HG03097 (cell line): Measurements from ENCODE around the gene PRTFDC1.
"Not testable (repeated sequence)": the region's sequence is repeated elsewhere in the genome, so short reads cannot be mapped to it uniquely, and the experiment has no call there.

Source experiments
- ATAC-seq: cut with Tn5 transposase; IDR thresholded peaks from one replicate; pipeline ENCODE4 v1.9.1; 2021; ENCODE audit not compliant: unreplicated experiment, low FRiP score

The PRTFDC1 gene

DNA sequence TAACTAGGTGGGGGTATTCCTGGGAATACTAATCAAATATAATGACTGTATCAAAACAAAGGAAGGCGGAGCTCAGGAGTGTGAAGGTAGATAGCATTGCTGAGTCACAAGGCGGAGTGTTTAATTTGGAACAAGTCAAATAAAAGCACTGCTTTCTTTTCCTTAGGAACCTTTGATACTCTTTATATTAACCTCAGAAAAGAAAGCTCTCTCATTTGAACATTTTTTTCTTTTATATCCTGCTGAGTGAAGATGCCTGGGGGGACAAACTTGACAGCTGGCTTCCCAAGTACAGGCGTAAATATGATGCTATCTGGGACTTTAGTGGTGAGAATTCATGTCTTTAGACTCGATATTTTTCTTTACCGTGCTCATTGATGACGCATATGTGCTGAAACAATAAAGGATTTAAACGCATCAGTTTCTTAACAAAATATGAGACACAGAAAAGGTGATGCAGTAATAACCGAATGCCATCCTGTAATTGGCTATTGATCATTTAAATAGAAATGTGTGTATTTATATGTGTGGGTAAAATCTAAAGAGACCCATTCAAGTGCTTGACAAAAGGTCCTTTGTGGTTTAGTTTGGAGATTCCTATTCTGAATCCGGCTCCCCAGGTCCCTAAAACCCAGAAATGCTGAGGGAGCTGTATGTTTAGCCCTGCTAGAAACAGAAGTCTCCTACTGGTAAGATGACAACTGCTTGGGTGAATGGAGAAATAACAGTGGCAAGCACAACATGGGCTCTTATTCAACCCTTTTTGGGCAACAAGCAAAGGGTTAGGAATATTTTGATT is 102.7 kb downstream of the PRTFDC1 start:
- ATAC-seq, result no peak

DNA sequence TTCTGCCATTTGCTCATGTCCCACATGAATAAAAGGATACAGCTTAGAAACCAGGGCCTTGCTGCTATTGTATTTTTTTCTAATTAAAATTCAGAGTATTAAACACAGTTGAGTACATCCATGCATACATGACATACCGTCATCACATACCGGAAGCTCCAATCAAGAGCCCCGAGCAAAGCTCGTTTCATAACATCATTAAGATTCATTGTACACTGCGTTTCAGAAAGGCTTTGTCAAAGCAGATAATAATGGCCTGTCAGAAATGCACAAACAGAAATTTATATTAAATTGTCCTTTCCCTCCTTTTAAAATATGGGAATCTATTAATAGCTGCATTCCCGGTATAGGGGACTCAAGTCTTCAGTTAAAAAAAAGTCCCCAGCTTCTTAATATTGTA is 103.4 kb downstream of the PRTFDC1 start:
- ATAC-seq, result no peak

DNA sequence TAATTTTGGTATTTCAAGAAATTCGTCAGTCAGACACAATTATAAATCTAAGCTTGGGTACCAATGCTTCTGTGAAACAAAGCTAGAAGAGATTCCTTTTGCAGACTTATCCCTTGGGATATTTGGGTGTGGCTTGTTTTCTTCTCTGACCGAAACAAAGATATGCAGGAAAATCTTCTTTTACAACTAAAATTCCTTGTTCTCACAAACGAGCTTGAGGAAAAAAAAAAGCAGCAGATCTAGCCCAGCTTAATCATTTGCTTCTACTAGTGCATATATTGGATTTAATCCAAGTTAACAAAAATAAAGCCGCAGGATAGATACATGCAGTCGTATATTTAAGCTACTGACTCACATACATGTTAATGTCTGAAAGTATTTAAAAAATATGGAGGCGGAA is 104.2 kb downstream of the PRTFDC1 start:
- ATAC-seq, result no peak

DNA sequence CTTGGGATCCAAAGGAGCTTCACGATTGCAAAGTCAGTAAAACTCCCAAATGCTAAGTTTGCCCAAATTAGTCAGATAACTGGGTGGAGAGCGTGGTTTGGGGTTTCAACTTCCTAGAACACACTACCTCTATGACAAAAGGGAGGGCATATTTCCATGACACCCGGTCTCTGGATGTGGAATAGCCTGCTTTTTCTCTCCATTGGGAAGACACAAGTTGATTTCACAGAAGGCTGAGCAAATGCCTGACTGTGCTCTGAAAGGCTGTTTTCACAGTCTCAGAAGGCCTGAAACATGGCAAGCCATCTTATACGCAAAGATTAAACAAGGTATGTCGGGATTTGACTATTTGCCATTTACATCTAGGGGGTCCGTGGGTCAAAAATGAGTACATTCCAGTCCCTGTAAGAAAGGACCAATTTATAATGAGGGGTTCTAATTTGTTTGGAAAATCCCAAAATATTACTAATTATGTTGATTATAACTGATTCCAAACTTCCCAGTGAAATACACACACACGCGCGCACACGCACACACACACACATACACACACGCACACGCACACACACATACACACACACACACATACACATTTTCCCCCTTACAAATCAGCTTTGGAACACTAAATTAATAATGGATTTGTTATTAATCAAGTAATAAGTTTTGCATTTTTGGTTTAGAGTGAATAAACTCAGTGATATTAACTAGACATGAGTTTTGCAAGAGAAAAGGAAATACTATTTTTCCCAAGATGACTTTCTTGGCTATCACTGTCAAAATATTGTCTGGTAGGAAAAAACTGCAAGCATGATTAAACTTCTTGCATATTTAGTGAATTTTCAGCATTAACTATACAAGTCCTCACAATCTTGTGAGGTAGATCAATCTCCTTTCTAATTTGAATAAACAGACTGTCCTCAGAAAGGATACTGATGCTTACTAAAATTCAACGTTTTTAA is 105.0 kb downstream of the PRTFDC1 start:
- ATAC-seq, result no peak

DNA sequence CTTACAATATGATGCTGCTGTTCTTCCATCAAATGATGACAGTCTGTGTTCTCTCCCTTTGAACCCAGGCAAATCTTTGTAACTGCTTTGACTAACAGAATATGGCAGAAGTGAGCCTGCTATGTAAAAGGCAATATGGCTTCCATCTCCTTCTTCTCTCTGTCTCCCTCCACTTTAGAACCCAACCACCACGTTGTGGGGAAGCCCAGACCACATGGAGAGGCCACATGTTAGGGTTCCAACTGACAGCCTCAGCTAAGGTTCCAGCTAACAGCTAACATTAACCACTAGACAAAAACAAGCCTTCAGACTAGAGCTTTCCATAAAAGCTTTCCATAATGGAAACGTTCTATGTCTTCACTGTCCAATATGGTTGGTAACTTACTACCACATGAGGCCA is 107.7 kb downstream of the PRTFDC1 start:
- ATAC-seq, result no peak

DNA sequence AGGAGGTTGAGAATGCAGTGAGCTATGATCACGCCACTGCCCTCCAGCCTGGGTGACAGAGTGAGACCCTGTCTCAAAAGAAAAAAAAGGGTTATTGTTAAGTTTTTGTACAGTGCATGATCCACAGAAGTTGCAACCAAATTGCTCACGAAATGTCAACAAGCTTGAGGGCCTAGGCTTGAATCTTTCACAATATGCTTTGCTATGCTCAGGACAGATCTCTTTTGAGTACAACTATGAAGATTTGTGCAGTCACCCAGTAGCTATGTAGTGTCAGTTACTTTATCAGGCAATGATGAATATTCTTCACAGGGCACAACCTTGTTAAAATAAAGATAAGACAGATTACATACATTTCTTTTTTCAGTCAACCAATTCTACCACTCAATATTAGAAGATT is 109.2 kb downstream of the PRTFDC1 start:
- ATAC-seq, result no peak

DNA sequence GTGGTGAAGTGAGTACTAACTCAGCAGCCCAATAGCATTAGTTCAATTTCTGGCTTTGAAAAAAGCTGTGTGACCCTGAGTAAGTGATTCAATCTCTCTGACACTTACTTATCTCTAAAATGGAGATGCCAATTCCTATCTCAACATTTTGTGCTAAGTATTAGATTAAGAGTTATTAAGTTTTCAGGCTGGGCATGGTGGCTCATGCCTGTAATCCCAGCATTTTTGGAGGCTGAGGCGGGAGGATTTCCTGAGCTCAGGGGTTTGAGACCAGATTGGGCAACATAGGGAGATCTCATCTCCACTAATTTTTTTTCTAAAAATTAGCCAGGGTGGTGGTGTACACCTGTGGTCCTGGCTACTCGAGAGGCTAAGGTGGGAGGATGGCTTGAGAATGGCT is 109.5 kb downstream of the PRTFDC1 start:
- no peak for ATAC-seq

DNA sequence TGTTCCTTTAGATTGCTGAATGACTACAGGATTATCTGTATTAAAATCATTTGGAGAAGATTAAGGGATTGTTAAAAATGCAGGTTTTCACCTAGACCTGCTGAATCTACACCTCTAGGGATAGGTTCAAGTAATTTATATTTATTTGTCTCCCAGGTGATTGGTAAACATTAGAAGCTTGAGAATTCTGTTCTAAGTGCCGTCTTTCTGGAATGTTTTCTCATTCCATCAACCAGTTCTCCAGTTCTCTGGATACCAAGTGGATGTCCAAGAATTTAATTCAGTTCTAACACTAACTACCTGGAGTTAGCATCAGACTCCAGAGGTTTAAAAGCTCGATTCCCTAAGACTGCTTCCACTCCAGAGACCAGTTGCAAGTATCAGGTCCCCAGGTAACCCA is 110.9 kb downstream of the PRTFDC1 start:
- ATAC-seq, result no peak

DNA sequence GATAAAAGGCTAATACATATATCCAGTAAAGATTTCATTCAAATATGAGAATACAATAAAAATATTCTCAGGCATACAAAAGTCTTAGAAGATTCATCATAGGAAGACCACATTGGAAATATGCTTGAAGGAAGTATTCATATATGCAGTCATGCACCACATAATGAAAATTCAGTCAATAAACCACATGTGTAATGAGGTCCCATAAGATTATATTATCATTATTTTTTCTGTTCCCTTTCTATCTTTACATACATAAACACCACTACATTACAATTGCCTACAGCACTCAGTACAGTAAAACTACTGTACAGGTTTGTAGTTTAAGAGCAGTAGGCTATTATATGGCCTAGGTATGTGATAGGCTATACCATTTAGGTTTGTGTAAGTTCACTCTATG is 111.6 kb downstream of the PRTFDC1 start:
- ATAC-seq, result no peak

DNA sequence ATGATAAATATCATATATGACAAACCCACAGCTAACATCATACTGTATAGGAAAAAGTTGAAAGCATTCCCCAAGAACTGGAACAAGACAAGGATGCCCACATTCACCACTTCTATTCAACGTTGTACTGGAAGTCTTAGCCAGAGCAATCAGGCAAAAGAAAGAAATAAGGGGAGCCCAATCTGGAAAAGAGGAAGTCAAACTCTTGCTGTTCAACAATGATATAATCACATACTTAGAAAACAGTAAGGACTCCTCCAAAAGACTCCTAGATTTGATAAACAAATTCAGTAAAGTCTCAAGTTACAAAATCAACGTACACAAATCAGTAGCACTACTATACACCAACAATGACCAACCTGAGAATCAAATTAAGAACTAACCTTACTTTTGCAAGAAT is 114.6 kb downstream of the PRTFDC1 start:
- ATAC-seq, result not testable (repeated sequence)

DNA sequence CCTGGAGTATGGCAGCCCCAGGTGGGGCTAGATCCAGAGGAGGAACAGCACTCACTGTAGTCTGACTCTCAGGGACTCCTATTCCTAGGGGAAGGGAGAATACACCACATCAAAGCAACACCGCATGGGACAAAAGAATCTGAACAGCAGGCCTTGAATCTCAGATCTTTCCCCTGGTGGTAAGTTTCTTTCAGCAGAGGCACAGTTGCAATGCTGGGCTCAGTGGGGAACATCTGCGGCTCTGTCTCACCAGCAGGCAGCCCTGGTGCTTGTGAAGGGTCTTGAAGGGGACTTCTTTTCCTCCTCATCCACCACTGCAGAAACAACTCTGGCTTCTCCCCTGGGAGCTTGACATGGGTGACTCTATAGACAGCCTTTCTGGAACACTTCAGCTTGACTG is 117.5 kb downstream of the PRTFDC1 start:
- ATAC-seq, result no peak

DNA sequence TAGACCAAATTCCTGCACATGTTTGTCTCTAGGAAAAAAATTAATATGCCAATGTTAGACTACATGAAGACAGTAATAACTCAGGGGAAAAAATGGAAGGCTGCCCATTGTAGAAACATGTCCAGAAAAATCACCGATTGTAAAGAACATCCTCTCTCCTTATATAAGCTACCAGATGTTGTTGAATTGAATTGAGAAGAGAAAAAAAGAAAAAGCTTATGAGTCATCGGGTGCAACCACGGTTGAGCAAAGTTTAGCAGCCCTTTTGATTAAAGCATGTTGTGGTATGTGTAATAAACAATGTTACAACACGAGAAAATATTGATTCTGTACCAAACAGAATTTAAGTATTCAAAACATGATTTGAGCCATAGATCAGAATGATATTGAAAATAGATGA is 126.4 kb downstream of the PRTFDC1 start:
- ATAC-seq, result no peak

DNA sequence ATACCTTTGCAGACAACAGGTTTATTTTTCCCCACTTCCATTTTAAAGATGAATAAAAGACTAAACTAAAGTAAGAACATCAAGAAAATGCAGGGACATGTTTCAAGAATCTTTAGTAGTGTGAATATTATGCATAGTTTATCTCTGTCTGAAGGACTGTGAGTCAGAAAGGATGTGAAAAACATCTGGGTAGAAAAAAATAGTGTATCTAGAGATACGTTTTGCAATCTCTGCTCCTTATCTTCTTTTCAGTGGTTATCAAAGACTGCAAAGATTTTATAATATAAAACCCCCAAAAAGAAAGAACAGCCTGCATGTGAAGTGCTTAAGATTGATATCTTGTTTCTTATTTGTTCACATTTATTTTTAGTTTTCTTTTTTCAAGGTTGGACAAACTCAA is 126.9 kb downstream of the PRTFDC1 start:
- no peak for ATAC-seq

DNA sequence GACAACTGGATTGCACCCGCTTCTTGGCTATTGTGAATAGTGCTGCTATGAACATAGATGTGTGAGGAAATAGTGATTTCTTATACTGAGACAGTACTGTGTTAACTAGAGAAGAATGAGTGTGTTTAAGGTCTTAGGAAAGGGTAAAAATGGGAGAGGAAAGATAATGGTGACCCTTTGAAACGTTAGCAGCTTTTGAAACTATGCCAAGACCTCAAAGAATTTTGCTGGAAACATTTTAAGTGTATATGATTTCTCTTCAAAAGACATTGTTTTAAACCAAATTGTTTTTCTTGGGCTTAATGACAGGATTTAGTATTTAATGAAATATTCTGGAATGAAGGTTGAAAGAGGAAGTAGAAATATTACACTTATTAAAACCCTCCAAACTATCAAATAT is 127.9 kb downstream of the PRTFDC1 start:
- no peak for ATAC-seq

DNA sequence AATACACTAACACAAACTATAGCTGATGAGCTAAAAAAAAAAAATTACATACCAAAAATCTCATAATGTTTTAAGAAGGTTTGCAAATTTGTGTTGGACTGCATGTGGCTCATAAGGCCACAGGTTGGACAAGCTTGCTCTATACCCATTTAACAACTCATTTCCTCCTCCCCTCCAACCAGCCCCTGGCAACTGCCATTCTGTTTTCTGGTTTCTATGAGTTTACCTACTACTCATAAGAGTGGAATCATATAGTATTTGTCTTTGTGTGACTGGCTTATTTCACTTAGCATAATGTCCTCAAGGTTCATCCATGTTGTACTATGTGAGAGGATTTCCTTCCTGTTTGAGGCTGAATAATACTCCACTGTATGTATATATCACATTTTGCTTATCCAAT is 128.3 kb downstream of the PRTFDC1 start:
- no peak for ATAC-seq

DNA sequence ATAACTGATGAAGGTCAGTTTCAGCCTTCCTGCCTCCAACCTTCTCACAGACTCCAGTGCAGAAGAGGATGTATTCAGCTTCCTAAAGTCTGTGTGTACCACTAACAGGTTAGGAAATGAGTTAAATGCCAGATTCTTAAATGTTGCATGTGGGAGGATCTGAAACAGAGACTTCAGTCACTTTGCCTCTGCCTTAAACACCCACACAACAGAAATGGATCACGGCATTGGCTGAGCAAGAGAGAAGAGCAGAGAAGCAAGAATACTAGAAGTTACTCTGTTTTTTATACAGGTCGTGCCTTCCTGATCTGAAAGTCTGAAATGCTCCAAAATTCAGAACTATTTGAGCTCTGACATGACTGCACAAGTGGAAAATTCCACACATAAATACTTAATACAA is 129.8 kb downstream of the PRTFDC1 start:
- ATAC-seq, result no peak

DNA sequence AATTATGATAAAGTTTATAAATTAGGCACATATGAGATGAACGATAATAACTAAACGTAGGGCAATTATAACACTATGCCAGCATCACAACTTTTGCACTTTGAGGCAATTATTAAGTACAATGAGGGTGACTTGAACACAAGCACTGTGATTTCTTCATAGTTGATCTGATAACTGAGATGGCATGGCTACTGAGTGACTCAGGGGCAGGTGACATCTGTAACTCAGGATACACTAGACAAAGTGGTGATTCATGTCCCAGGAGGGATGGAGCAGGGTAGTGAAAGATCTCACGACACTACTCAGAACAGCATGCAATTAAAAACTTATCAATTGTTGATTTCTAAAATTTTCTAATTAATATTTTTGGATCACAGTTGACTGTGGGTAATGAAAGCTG is 130.4 kb downstream of the PRTFDC1 start:
- no peak for ATAC-seq

DNA sequence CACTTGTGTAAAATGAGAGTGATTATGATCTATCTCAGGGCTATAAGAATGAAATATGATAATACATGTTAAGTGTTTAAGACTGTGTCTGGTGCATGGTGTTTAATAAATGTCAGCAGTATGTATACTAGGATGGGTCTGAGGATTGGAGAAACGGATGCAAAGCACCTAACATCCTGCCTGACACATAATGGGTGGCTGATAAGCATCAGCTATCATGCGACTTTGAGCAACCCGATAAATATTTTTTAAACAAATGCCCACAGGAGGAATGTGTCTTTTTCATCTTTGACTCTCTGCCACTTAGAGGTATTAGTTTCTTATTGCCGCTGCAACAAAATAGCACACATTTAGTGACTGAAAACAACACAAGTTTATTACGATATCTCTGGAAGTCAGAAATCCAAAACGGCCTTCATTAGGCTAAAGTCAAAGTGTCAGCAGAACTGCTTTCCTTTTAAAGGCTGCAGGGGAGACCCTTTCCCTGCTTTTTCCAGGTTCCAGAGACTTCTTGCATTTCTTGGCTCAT is 135.5 kb downstream of the PRTFDC1 start:
- ATAC-seq, result no peak

DNA sequence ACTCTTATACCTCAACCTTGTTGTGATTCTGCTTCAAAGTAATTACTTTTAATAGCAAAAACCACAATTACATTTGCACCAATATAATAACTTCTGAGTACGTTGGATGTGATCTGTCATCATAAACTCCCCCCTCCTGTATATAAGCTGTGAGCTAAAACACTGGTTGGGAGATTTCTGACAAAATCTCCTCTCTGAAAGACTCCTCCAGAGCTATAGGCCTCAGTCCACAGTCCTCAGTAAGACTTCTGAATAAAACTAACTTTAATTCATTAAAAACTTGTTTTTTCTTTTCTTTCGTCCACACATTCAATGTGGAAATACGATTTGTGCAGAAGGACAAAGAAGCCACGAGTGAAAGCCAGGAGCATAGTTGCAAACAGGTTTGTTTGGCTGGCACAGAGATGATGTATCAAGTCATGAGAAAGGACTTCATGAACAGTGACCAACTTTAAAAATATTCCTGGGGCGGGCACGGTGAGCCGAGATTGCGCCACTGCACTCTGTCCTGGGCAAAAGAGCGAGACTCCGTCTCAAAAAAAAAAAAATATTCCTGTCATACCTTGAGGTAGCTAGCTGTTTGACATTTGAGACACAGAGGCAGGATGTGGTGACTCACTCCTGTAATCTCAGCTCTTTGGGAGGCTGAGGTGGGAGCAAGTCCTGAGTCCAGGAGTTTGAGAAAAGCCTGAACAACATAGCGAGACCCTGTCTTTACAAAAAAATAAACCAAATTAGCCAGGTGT is 137.7 kb downstream of the PRTFDC1 start:
- ATAC-seq, result no peak

DNA sequence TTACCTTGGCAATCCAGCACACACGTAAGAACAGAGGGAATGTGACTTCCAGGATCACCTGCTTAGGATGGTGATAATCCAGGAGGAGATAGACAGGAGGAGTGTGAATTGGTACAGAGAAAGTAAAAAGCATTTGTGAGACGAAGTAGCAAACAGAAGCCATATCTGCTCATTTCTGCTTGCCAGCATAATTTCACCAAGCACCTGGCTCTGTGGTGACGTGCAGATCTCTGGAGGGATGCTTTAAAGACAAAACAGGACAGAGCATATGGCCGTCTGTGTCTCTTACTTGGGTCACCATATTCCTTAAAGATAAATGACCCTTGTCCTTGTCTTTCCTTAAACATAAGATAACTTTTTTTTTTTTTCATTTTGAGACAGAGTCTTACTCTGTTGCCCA is 138.6 kb downstream of the PRTFDC1 start:
- ATAC-seq, result no peak

DNA sequence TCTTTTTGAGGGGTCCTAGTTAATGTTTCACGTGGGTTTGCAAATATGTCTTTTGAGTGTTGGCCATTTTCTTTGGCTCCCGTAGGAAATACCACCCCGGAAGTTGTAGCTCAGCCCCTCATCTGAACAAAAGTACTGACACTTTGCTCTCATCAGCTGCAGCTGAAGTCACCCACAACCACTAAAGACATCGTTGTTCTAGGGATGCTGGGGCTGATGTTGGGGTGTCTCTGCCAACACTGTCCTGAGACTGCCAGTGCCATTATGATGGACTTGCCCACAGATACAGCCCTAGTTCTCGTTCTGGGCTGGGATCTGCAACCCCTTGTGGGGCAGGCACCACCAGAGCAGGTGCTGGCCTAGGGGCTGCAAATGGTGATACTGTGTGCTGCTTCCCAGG is 146.1 kb downstream of the PRTFDC1 start:
- no peak for ATAC-seq
